NCI-H524 treated with DMSO at 0.1 percent for 48 hours (cell line): ENCODE measurements around the gene TRAPPC11.

Experiments used
- DNase-seq: peaks from one replicate; lab custom pipeline; 2025; lab: John Stamatoyannopoulos, UW

The TRAPPC11 gene

GRCh38 chr4:183637461-183637860 lies 21.6 kb upstream of the TRAPPC11 start:
- DNase-seq = no peak

GRCh38 chr4:183638436-183638835 lies 20.7 kb upstream of the TRAPPC11 start:
- DNase-seq = no peak

- no peak for DNase-seq
Observed at GRCh38 chr4:183639291-183639690, 19.8 kb upstream of the TRAPPC11 start.

- DNase-seq = no peak
Observed at GRCh38 chr4:183645326-183645725, 13.8 kb upstream of the TRAPPC11 start.

GRCh38 chr4:183657564-183657963 lies 1.5 kb upstream of the TRAPPC11 start:
- no peak for DNase-seq

GRCh38 chr4:183658362-183659028 lies 598 bp upstream of the TRAPPC11 start:
- no peak for DNase-seq

- DNase-seq = no peak
Observed at GRCh38 chr4:183659872-183660242, 764 bp downstream of the TRAPPC11 start.

GRCh38 chr4:183666088-183666487 lies 7.0 kb downstream of the TRAPPC11 start:
- no peak for DNase-seq

GRCh38 chr4:183670251-183670650 lies 11.2 kb downstream of the TRAPPC11 start:
- DNase-seq = no peak

- DNase-seq = no peak
Observed at GRCh38 chr4:183670960-183671555, 12.0 kb downstream of the TRAPPC11 start.

- DNase-seq = no peak
Observed at GRCh38 chr4:183674153-183674552, 15.1 kb downstream of the TRAPPC11 start.

- no peak for DNase-seq
Observed at GRCh38 chr4:183675625-183676024, 16.5 kb downstream of the TRAPPC11 start.

- no peak for DNase-seq
Observed at GRCh38 chr4:183681119-183681518, 22.0 kb downstream of the TRAPPC11 start.

GRCh38 chr4:183686461-183686860 lies 27.4 kb downstream of the TRAPPC11 start:
- DNase-seq = no peak

- DNase-seq = no peak
Observed at GRCh38 chr4:183688216-183688615, 29.1 kb downstream of the TRAPPC11 start.

GRCh38 chr4:183691006-183691405 lies 31.9 kb downstream of the TRAPPC11 start:
- no peak for DNase-seq

GRCh38 chr4:183691897-183692296 lies 32.8 kb downstream of the TRAPPC11 start:
- no peak for DNase-seq

- DNase-seq = no peak
Observed at GRCh38 chr4:183698909-183699308, 39.8 kb downstream of the TRAPPC11 start.

- DNase-seq = no peak
Observed at GRCh38 chr4:183700407-183700806, 41.3 kb downstream of the TRAPPC11 start.

GRCh38 chr4:183702492-183702891 lies 43.4 kb downstream of the TRAPPC11 start:
- no peak for DNase-seq

- no peak for DNase-seq
Observed at GRCh38 chr4:183714626-183715025, 55.5 kb downstream of the TRAPPC11 start.

GRCh38 chr4:183716302-183716701 lies 57.2 kb downstream of the TRAPPC11 start:
- no peak for DNase-seq

- DNase-seq = no peak
Observed at GRCh38 chr4:183718876-183719275, 59.8 kb downstream of the TRAPPC11 start.
